Neural crest cell (in vitro differentiated cells): ENCODE data around the gene SYT9. TPM values are rescaled to one million over a fixed set of nuclear protein-coding genes. Genes with fewer than 3 reads are reported as not detected.

Experiments
- DNase-seq: peaks from one replicate; pipeline ENCODE4 v3.0.0; 2021; ENCODE audit warnings: low read depth, mixed read lengths, low spot score
- H3K27ac Mint-ChIP-seq: one replicate; pipeline ENCODE4 v1.8.0; 2021; ENCODE audit warnings: mild to moderate bottlenecking, mixed read lengths; ENCODE audit not compliant: unreplicated experiment
- H3K27me3 Mint-ChIP-seq: 2 replicates; pipeline ENCODE4 v1.8.0; 2021; ENCODE audit warnings: low read depth, mild to moderate bottlenecking, mixed read lengths
- H3K36me3 Mint-ChIP-seq: 2 replicates; pipeline ENCODE4 v1.8.0; 2021; ENCODE audit warnings: low read depth, mild to moderate bottlenecking, mixed read lengths
- H3K4me1 Mint-ChIP-seq: 2 replicates; pipeline ENCODE4 v1.8.0; 2021; ENCODE audit warnings: mixed read lengths
- H3K4me3 Mint-ChIP-seq: one replicate; pipeline ENCODE4 v1.8.0; 2021; ENCODE audit warnings: mild to moderate bottlenecking, mixed read lengths
- H3K9me3 Mint-ChIP-seq: 2 replicates; pipeline ENCODE4 v1.8.0; 2021; ENCODE audit warnings: mixed read lengths
- total RNA-seq: library from RNA; stranded (reverse); gene quantifications from 2 replicates; pipeline ENCODE4 v1.2.1, GENCODE V29; 2021
- TF ChIP-seq, protein P1 (sequence below): fragments of 200-600 bp; sonication (generic); conservative IDR thresholded peaks from 2 replicates; pipeline ENCODE4 v1.5.0; 2021; ENCODE audit warnings: antibody characterized with exemption, mild to moderate bottlenecking

Gene SYT9
- total RNA-seq, 1 donor from 2014 or later, result 0.72 TPM

GRCh38 chr11:7436657-7437056 is 185.0 kb downstream of the SYT9 start:
- DNase-seq, result no peak
- TF ChIP-seq, protein P1, sequence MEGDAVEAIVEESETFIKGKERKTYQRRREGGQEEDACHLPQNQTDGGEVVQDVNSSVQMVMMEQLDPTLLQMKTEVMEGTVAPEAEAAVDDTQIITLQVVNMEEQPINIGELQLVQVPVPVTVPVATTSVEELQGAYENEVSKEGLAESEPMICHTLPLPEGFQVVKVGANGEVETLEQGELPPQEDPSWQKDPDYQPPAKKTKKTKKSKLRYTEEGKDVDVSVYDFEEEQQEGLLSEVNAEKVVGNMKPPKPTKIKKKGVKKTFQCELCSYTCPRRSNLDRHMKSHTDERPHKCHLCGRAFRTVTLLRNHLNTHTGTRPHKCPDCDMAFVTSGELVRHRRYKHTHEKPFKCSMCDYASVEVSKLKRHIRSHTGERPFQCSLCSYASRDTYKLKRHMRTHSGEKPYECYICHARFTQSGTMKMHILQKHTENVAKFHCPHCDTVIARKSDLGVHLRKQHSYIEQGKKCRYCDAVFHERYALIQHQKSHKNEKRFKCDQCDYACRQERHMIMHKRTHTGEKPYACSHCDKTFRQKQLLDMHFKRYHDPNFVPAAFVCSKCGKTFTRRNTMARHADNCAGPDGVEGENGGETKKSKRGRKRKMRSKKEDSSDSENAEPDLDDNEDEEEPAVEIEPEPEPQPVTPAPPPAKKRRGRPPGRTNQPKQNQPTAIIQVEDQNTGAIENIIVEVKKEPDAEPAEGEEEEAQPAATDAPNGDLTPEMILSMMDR, result no peak
- H3K4me1 Mint-ChIP-seq, result peaks cover 4% of the 10 kb centered on the region
- H3K36me3 Mint-ChIP-seq, result peaks cover 2% of the 10 kb centered on the region
- peaks cover 2% of the 10 kb centered on the region for H3K9me3 Mint-ChIP-seq
- no peak overlapping the region for H3K4me3 Mint-ChIP-seq
- H3K27me3 Mint-ChIP-seq, result no peaks in the 10 kb centered on the region
- no peak overlapping the region for H3K27ac Mint-ChIP-seq

GRCh38 chr11:7437696-7438095 is 186.0 kb downstream of the SYT9 start:
- H3K9me3 Mint-ChIP-seq, result peaks cover 2% of the 10 kb centered on the region
- no peaks in the 10 kb centered on the region for H3K27me3 Mint-ChIP-seq
- no peak overlapping the region for H3K27ac Mint-ChIP-seq
- peaks cover 2% of the 10 kb centered on the region for H3K36me3 Mint-ChIP-seq
- no peak overlapping the region for H3K4me3 Mint-ChIP-seq
- TF ChIP-seq, protein P1, result no peak
- DNase-seq, result no peak
- peaks cover 4% of the 10 kb centered on the region for H3K4me1 Mint-ChIP-seq

- TF ChIP-seq, protein P1, result no peak
- no peaks in the 10 kb centered on the region for H3K27me3 Mint-ChIP-seq
- no peak overlapping the region for H3K4me3 Mint-ChIP-seq
- no peak overlapping the region for H3K27ac Mint-ChIP-seq
- peaks cover 2% of the 10 kb centered on the region for H3K9me3 Mint-ChIP-seq
- no peak for DNase-seq
- peaks cover 4% of the 10 kb centered on the region for H3K4me1 Mint-ChIP-seq
- no peaks in the 10 kb centered on the region for H3K36me3 Mint-ChIP-seq
These were observed 188.1 kb downstream of the SYT9 start for GRCh38 chr11:7439746-7440320.

DNA sequence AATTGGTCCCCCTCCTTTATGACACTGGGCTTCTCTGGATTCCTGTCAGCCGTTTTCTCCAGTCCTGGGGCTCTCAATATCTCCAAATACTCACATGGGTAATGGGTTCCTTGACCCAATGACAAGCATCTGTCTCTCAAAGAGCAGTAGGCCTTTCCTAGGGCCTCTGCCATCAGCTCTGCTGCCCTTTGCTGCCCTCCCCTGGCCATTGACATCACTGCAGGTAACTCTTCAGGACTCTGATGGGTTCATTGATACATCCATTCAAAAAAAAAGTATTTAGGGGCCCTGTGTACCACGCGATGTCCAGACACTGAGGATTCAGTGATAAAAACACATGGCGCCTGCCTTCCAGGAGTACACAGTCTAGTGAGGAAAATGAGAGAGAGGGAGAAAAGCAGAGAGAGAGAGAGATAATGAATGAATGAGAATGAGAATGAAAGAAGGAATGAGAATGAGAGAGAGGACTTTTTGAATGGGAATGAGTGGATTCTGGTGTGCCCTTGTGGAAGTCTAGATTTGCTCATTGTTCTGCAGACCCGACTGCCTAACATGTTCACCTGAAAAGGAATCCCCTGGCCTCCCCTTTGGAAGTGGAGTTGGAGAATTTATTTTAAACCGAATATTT is 191.0 kb downstream of the SYT9 start:
- H3K4me1 Mint-ChIP-seq, result peaks cover 4% of the 10 kb centered on the region

DNA sequence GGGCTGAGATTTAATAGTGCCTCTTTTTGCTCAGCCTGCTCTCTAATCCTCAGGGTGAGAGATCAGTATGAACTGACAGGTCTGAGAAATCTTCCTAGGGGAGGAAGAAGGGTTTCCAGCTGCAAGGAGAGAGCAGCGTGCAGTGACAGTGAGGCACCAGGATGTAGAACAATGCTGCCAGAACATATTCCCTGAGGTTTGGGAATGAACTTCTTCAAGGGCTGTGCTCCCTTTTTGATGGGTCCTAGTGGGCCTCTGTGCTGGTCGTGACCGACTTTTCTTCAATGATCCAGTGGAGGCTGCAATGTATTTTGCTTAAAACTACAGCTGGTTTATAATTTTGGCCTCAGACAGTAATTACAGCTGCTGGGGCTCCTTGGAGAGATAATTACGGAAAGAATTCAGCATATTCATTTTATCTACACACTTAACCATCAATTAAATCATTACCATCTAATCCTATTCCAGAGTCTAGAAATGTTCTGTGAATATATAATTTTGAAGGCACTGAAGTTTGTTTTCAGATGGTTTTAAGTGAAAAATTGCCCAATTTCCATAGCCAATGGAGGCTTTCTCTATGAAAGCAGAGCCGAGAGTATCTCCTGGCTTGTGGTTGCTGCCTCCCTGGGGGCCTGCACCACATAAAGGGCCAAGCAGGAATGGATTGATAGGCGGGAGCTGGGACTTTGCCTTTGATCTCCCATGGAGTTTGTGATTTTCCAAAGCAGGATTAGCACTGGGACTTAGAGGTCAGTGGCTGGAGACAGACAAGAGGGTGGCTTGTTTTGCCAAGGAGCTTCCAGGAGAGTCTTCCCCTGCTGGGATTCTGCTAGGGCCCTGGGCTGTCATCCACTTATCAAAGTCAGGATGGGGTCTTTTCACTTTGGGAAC is 192.6 kb downstream of the SYT9 start:
- Mint-ChIP-seq H3K9me3 (peaks cover 2% of the 10 kb centered on the region), H3K27me3 (no peaks in the 10 kb centered on the region), H3K36me3 (no peaks in the 10 kb centered on the region), H3K4me3 (no peak overlapping the region), H3K4me1 (peaks cover 4% of the 10 kb centered on the region), H3K27ac (no peak overlapping the region)
- no peak for DNase-seq
- TF ChIP-seq, protein P1, result no peak

More for the DNA sequence above, 191.0 kb downstream of the SYT9 start:
- Mint-ChIP-seq H3K36me3 (no peaks in the 10 kb centered on the region), H3K27me3 (no peaks in the 10 kb centered on the region), H3K9me3 (peaks cover 2% of the 10 kb centered on the region), H3K27ac (no peak overlapping the region), H3K4me3 (no peak overlapping the region)
- peak; percentile 81 for DNase-seq
- TF ChIP-seq, protein P1, result peak; percentile 80
